HTR-8/SVneo (cell line): ENCODE results near the gene TP53BP1.
"Not testable (repeated sequence)": the region's sequence is repeated elsewhere in the genome, so short reads cannot be mapped to it uniquely, and the experiment has no call there.

Experiments used
- DNase-seq: peaks from one replicate; pipeline ENCODE4 v3.0.0; 2011; ENCODE audit warnings: low spot score, mixed read lengths; ENCODE audit not compliant: insufficient read length
- FAIRE-seq: peaks from 2 replicates; lab custom pipeline; 2011; peaks lifted over from hg19 to GRCh38; lab: Jason Lieb, UNC

Gene TP53BP1

DNA sequence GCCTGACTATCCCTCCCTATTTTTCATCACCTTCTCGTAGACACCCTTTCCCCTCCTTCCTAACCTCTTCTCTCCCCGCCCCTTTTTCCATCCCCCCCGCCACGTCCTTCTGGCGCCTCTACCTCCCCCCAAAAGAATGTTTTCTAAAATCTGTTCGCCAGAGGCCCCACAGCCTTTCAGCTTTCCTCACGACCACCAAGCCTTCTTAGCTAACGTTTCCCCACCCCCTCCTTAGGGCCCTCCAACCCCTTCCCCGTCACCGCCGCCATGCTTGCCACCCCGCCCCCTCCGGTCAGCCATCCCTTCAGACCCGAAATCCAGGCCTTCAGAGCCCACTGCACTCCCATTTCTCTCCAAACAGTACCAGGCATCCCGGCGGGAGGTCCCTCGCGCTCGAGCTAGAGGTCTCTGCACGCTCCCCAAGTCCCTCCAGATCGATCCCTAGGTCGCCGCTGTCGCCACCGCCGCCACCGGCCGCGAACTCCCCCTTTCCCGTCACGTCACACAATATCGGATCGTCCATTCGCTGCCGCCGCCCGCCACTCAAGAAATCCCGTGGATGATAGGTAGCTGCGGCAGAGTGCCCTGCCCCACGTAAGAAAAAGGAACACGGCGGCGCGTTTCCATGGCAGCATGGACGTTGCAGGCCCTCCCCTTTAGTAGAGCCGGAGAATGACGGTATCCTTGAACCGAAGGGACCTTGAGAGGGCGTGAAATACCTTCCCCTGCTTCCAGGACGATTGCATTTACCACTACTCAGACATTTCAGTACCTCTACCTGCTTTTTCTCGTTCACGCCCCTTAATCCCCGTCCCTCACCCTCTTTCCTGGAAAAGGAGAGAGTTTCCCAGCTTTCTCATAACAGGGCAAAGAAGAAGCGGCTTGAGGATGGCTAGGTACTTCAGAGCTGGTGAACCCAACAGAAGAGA, at the start of gene TP53BP1:
Gene TP53BP1 (minus strand): TSS at position 484 of the 929 bp plus-strand sequence. CDS start 113 bp downstream, at position 371.
- FAIRE-seq (peak; percentile 86), DNase-seq (peak; percentile 95)

GRCh38 chr15:43541785-43542184, 48.8 kb upstream of the TP53BP1 start:
- FAIRE-seq (no peak), DNase-seq (no peak)

DNA sequence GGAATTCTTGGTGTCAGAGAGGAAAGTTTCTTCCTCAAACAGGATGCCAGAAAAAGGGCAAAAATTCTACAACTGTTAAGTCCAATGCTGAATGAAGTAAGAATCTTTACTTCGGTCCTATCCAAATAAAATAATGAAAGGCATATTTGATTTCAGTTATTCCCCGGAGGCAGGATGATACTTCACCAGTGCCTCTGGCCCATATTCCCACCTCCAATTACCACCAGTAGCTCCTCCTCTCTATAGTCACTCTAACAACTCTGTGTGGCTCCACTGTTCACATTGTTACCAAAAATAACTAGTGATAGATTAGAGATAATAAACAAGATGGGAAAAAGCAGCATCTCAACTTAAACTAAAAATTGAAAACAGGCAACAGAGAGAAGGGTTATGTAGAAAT, 45.1 kb upstream of the TP53BP1 start:
- DNase-seq: no peak

GRCh38 chr15:43534897-43535296, 41.9 kb upstream of the TP53BP1 start:
- no peak for FAIRE-seq
- no peak for DNase-seq

More for the DNA sequence above, 45.1 kb upstream of the TP53BP1 start:
- no peak for FAIRE-seq

GRCh38 chr15:43532826-43533225, 39.9 kb upstream of the TP53BP1 start:
- DNase-seq, FAIRE-seq: not testable (repeated sequence)

DNA sequence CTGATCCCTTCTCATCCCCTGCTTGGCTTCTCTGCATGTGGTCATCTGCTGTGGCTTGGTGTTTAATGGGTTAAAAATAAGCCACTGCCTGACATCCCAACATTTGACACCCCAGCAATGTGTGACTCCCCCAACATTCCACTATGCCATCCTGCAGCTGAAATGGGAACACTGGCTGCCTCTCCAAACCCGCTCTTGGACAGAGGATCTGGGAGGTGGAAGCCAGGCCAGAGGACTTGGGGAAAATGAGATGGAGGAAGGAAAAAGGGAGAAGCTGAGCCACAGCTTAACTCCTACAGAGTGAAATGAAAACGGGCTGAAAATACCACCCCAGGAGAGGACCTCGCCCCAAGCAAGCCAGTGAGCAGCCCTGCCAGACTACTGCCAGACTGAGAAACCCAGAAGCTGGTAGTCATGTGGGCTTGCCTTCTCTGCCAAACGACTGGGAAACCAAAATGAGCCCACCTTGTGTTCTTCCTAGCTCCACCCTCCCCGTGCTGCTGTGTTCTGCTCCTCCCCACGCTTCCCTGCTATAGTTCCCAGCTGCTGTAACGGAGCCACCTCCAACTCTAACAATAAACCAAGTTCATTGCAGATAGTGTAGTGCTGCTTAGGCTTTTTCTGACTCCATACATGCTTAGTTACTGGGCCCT, 38.2 kb upstream of the TP53BP1 start:
- no peak for FAIRE-seq
- DNase-seq: no peak

- FAIRE-seq (no peak), DNase-seq (no peak)
These were observed 36.8 kb upstream of the TP53BP1 start for GRCh38 chr15:43529587-43530345.

DNA sequence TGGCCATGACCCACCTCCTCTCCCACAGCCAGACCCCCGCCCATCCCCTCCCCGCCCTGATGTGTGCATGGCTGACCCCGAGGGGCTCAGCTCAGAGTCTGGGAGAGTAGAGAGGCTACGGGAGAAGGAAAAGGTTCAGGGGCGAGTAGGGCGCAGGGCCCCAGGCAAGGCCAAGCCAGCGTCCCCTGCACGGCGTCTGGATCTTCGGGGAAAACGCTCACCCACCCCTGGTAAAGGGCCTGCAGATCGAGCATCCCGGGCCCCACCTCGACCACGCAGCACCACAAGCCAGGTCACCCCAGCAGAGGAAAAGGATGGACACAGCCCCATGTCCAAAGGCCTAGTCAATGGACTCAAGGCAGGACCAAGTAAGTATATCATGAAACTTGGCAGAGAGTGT, 36.2 kb upstream of the TP53BP1 start:
- DNase-seq (no peak), FAIRE-seq (no peak)

- no peak for FAIRE-seq
- DNase-seq: no peak
These were observed 35.6 kb upstream of the TP53BP1 start for GRCh38 chr15:43528542-43529007.

DNA sequence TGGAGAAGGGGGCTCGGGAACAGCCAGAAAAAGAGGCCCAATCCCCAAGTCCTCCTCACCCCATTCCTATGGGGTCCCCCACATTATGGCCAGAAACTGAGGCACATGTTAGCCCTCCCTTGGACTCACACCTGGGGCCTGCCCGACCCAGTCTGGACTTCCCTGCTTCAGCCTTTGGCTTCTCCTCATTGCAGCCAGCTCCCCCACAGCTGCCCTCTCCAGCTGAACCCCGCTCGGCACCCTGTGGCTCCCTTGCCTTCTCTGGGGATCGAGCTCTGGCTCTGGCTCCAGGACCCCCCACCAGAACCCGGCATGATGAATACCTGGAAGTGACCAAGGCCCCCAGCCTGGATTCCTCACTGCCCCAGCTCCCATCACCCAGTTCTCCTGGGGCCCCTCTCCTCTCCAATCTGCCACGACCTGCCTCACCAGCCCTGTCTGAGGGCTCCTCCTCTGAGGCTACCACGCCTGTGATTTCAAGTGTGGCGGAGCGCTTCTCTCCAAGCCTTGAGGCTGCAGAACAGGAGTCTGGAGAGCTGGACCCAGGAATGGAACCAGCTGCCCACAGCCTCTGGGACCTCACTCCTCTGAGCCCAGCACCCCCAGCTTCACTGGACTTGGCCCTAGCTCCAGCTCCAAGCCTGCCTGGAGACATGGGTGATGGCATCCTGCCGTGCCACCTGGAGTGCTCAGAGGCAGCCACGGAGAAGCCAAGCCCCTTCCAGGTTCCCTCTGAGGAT, 35.0 kb upstream of the TP53BP1 start:
- FAIRE-seq: no peak

GRCh38 chr15:43527016-43527801, 34.3 kb upstream of the TP53BP1 start:
- no peak for FAIRE-seq
- DNase-seq: no peak

More for the DNA sequence above, 35.0 kb upstream of the TP53BP1 start:
- no peak for DNase-seq

DNA sequence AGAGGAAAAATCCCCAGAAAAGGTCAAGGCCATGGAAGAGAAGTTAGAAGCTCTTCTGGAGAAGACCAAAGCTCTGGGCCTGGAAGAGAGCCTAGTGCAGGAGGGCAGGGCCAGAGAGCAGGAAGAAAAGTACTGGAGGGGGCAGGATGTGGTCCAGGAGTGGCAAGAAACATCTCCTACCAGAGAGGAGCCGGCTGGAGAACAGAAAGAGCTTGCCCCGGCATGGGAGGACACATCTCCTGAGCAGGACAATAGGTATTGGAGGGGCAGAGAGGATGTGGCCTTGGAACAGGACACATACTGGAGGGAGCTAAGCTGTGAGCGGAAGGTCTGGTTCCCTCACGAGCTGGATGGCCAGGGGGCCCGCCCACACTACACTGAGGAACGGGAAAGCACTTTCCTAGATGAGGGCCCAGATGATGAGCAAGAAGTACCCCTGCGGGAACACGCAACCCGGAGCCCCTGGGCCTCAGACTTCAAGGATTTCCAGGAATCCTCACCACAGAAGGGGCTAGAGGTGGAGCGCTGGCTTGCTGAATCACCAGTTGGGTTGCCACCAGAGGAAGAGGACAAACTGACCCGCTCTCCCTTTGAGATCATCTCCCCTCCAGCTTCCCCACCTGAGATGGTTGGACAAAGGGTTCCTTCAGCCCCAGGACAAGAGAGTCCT, 33.4 kb upstream of the TP53BP1 start:
- DNase-seq (no peak), FAIRE-seq (no peak)

DNA sequence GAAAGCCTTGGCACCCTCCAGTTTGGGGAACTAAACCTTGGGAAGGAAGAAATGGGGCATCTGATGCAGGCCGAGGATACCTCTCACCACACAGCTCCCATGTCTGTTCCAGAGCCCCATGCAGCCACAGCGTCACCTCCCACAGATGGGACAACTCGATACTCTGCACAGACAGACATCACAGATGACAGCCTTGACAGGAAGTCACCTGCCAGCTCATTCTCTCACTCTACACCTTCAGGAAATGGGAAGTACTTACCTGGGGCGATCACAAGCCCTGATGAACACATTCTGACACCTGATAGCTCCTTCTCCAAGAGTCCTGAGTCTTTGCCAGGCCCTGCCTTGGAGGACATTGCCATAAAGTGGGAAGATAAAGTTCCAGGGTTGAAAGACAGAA, 32.2 kb upstream of the TP53BP1 start:
- FAIRE-seq (no peak), DNase-seq (no peak)

DNA sequence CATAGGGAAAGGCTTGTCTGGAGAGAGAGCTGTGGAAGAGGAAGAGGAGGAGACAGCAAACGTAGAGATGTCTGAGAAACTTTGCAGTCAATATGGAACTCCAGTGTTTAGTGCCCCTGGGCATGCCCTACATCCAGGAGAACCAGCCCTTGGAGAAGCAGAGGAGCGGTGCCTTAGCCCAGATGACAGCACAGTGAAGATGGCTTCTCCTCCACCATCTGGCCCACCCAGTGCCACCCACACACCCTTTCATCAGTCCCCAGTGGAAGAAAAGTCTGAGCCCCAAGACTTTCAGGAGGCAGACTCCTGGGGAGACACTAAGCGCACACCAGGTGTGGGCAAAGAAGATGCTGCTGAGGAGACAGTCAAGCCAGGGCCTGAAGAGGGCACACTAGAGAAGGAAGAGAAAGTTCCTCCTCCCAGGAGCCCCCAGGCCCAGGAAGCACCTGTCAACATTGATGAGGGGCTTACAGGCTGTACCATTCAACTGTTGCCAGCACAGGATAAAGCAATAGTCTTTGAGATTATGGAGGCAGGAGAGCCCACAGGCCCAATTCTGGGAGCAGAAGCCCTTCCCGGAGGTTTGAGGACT, 31.4 kb upstream of the TP53BP1 start:
- FAIRE-seq (no peak), DNase-seq (no peak)

GRCh38 chr15:43523646-43524045, 30.7 kb upstream of the TP53BP1 start:
- FAIRE-seq (no peak), DNase-seq (no peak)

- DNase-seq: no peak
- no peak for FAIRE-seq
These were observed 29.3 kb upstream of the TP53BP1 start for GRCh38 chr15:43522247-43522646.

DNA sequence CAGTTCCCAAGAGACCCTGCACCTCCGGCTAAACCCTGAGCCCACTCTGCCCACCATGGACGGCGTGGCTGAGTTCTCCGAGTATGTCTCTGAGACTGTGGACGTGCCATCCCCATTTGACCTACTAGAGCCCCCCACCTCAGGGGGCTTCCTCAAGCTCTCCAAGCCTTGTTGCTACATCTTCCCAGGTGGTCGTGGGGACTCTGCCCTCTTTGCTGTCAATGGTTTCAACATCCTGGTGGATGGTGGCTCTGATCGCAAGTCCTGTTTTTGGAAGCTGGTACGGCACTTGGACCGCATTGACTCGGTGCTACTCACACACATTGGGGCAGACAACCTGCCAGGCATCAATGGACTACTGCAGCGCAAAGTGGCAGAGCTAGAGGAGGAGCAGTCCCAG, 28.5 kb upstream of the TP53BP1 start:
- DNase-seq (no peak), FAIRE-seq (no peak)

- no peak for FAIRE-seq
- DNase-seq: no peak
These were observed 27.2 kb upstream of the TP53BP1 start for GRCh38 chr15:43520138-43520537.
